ENCODE measurements around the gene LRMDA. TPM values are rescaled to one million over a fixed set of nuclear protein-coding genes. Genes with fewer than 3 reads are reported as not detected.

The LRMDA gene
- polyA plus RNA-seq, 2 of the 4 experiments (the other 2 are of a cell fraction) = 4.6 to 5.2 TPM

DNA sequence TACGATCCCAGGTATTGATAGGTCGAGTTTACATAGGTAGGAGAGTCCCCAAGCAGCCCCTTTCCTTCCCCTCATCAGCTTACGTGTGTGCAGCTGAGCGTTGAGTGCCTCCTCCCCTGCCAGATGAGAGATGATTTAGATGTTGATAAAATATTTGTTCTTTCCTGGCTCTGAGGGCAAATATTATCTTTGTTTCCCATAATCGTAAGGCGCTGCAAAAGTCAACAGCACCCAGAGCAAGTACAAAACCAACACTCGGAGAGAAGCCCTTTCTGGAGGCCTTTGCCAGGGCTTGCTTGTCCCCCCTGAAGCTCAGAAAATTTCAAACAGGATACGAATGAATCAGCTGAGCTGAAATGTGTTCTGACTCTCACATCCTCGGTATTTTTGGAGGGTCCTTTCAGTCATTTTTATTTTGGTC lies 683.2 kb downstream of the LRMDA start:
- ATAC-seq (no peak), FAIRE-seq (no peak), DNase-seq (ENCODE audit: low read depth in 1 of 2, low spot score in 1 of 2) (no peak)
- CTCF ChIA-PET = no interaction called here
- Histone ChIP-seq H3K4me1 (no peaks in the 10 kb centered on the region), H3K9me3 (no peaks in the 10 kb centered on the region), H3K4me3 (no peak overlapping the region), H3K27ac (no peak overlapping the region), H3K4me2 (no peak overlapping the region)
- POLR2A ChIA-PET = no interaction called here
- 22% methylated on average over 9 of the region's 9 CpGs for WGBS (ENCODE audit: missing lambda C conversion rate)
- TF ChIP-seq HOXA7 (CRISPR knock-in tag; IDR thresholded peaks at IDR 0.05) = no peak
- TF ChIP-seq CHD4 (IDR thresholded peaks at IDR 0.05; ENCODE audit: borderline replicate concordance) = no peak
- no peak for TF ChIP-seq CTCF (IDR thresholded peaks at IDR 0.05)
- TF ChIP-seq POLR2A (IDR thresholded peaks at IDR 0.05; ENCODE audit: low read length) = no peak
- no peak for TF ChIP-seq ZFP36 (IDR thresholded peaks at IDR 0.05; ENCODE audit: borderline replicate concordance, partially characterized antibody)
- TF ChIP-seq ZNF302 (CRISPR knock-in tag; IDR thresholded peaks at IDR 0.05) = no peak
- TF ChIP-seq, protein P1, sequence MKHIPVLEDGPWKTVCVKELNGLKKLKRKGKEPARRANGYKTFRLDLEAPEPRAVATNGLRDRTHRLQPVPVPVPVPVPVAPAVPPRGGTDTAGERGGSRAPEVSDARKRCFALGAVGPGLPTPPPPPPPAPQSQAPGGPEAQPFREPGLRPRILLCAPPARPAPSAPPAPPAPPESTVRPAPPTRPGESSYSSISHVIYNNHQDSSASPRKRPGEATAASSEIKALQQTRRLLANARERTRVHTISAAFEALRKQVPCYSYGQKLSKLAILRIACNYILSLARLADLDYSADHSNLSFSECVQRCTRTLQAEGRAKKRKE (CRISPR knock-in tag; IDR thresholded peaks at IDR 0.05; ENCODE audit: low read depth) = no peak
- no peak for TF ChIP-seq JUNB (IDR thresholded peaks at IDR 0.05)
- TF ChIP-seq POLR2AphosphoS2 (conservative IDR thresholded peaks at IDR 0.05; ENCODE audit: low read length) = no peak
- TF ChIP-seq HDAC2 (IDR thresholded peaks at IDR 0.05) = no peak
- TF ChIP-seq, protein P2, sequence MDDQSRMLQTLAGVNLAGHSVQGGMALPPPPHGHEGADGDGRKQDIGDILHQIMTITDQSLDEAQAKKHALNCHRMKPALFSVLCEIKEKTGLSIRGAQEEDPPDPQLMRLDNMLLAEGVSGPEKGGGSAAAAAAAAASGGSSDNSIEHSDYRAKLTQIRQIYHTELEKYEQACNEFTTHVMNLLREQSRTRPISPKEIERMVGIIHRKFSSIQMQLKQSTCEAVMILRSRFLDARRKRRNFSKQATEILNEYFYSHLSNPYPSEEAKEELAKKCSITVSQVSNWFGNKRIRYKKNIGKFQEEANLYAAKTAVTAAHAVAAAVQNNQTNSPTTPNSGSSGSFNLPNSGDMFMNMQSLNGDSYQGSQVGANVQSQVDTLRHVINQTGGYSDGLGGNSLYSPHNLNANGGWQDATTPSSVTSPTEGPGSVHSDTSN (IDR thresholded peaks at IDR 0.05) = no peak
- no peak for TF ChIP-seq ZSCAN20 (CRISPR knock-in tag; IDR thresholded peaks at IDR 0.05)
- no peak for TF ChIP-seq BHLHE40 (IDR thresholded peaks at IDR 0.05; ENCODE audit: low read depth, low read length)

DNA sequence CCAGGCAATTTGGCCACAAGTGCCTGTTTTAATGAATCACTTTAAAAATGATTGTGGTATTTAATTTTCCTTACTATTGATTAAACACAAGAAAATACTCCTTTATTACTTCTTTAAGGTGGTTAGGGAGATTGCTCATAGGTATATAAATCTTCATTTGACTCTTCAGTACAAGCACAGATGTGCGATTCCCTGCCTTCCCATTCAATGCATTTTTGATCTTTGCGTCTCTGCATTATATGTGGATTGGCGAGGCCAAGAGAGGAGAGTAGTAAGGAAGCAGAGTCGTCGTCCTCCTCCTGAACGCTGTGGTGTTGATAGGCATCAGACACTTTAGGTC lies 683.7 kb downstream of the LRMDA start:
- no peak for TF ChIP-seq JUNB (IDR thresholded peaks at IDR 0.05)
- TF ChIP-seq CTCF (IDR thresholded peaks at IDR 0.05) = no peak
- Histone ChIP-seq H3K27ac (no peak overlapping the region), H3K4me2 (no peak overlapping the region), H3K4me3 (no peak overlapping the region), H3K9me3 (no peaks in the 10 kb centered on the region), H3K4me1 (no peaks in the 10 kb centered on the region)
- FAIRE-seq (no peak), DNase-seq (ENCODE audit: low read depth in 1 of 2, low spot score in 1 of 2) (no peak), ATAC-seq (no peak)
- ChIA-PET CTCF (no interaction called here), POLR2A (no interaction called here)
- WGBS (ENCODE audit: missing lambda C conversion rate) = 63% methylated on average over 6 of the region's 6 CpGs

DNA sequence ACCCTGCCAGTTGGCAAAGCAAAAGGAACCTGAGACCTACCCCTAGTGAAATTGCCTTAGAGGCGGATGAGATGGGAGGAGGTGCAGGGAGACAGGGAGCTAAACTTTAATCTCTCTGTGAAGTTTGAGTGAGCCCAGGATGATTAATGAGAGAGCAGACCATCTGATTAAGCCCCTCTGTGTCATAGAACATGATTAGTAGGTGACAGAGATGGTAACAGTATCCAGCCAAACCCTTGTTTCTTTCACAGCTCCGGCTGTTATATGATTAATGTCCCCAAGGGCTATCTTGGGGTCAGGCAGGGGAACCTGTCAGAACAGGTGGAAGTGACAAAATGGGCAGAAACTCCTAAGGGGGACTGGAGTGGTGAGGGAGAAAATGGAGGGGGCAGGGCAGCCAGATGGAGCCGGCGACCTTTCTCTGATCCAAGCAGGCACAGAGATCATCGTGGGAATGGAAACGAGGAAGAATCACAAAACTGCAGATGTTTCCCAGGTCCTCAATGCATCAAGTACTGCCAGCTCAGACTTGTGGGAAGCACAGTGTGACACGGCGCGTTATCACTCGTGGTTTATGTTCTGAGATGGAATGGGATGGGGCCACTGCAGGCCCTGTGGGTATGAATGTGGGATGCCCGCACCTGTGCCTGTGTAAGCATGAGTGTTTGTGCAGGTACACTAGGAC lies 684.2 kb downstream of the LRMDA start:
- H3K9me3 ChIP-seq = no peaks in the 10 kb centered on the region
- no peak for FAIRE-seq
- TF ChIP-seq PHF8 (IDR thresholded peaks at IDR 0.05; ENCODE audit: borderline replicate concordance, low read depth) = no peak
- TF ChIP-seq RCOR1 (IDR thresholded peaks at IDR 0.05; ENCODE audit: low read depth, low read length) = no peak
- TF ChIP-seq NR3C1 (IDR thresholded peaks at IDR 0.05) = no peak
- CTCF ChIA-PET = no interaction called here
- H3K27ac ChIP-seq = no peak overlapping the region
- WGBS (ENCODE audit: missing lambda C conversion rate) = 75% methylated on average over 11 of the region's 11 CpGs
- no peaks in the 10 kb centered on the region for H3K4me1 ChIP-seq
- no peak for ATAC-seq
- no peak for DNase-seq (ENCODE audit: low read depth in 1 of 2, low spot score in 1 of 2)
- no peak overlapping the region for H3K4me3 ChIP-seq
- POLR2A ChIA-PET = no interaction called here
- H3K4me2 ChIP-seq = no peak overlapping the region

All from A549 (cell line).